ENCODE results near the gene PTPRM.

Gene PTPRM

DNA sequence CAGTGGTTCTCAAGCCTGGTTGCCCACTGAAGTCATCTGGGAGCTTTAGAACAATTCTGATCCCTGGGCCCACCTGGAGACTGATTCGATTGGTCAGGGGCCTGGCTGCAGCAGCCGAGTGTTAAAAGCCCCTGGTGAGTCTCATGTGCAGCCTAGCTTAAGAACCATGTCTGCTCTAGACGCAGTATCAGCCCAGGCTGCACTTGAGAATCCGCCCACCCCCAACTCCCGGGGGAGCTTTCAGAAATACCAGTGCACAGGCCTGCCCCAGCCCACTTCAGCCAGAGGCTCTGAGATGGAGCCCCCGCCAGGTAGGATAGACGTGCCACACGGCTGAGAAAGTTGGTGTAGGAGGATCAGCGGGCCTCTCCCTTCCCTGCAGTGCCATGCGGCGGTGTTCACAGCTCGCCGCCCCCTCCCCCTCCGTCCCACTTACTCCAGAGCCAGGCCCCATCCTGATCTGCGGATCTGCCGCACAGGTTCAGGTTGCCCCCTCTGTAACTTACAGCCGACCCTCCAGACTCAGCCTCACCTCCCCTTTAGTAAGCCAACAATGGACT, 833.2 kb downstream of the PTPRM start:
- no peak for DNase-seq (ENCODE audit: low read depth)

- DNase-seq (ENCODE audit: low read depth), result no peak
These were observed 833.7 kb downstream of the PTPRM start for GRCh38 chr18:8400825-8401224.

DNA sequence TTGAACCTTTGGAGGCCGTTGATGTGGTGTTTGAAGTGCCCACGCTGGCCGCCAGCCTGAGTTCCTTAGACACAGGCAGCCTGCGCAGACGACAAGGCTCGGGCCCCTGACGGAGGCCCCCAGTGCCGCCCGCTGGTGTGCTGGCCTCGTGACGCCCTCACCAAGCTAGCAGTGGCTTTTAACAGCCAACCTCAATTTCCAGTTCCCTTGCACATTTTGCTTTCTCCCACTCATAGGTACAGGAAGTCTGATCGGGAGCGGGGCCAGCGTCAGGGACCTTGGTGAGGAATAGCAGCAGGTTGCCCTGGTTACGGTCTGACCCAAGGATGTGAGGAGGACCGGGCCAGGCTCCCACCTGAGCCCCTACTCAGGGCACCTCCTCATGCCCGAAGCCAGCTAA, 834.5 kb downstream of the PTPRM start:
- no peak for DNase-seq (ENCODE audit: low read depth)

- no peak for DNase-seq (ENCODE audit: low read depth)
These were observed 835.1 kb downstream of the PTPRM start for GRCh38 chr18:8402237-8402636.

GRCh38 chr18:8403713-8404112, 836.6 kb downstream of the PTPRM start:
- DNase-seq (ENCODE audit: low read depth), result no peak

DNA sequence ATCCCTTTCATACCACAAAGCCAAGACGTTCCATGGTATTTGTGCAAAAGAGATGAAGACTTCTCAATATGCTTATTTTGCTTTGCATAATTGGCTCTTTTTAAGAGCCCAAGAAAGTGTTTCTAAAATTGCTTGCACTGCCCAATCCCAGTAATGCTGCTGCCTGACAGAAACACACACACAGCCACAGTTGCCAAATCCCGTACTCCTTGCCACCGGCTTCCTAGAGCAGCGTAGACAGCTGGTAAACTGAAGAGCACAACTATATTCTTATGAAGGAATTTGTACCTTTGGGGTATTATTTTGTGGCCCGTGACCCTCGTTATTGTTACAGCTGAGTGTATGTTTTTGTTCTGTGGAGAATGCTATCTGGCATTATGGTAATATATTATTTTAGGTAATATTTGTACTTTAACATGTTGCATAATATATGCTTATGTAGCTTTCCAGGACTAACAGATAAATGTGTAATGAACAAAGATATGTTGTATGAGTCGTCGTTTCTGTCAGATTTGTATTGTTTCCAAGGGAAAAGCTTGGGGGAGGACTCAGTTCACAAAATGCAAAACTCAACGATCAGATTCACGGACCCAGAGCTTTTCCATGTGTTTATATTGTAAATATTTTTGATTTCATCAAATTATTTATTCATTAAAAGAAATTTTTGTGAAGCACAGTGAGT, 839.2 kb downstream of the PTPRM start:
- no peak for DNase-seq (ENCODE audit: low read depth)

DNA sequence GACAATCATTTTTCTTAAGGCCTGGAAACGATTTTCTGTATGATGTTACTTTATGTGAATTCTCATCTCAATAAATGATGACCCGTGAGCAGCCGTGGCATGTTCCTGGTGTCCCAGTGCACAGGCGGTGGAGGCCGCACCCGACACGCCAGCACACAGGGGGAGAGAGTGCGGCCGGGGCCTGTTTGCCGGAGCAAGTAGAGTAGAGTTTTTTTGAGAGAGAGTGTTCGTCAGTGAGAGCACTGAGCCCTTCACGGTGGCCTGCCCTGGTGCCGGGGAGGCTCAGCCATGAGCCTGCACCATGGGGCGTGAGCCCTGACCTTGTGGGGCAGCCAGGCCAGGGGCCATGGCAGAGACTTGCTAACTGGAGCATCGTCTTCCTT, 839.7 kb downstream of the PTPRM start:
- DNase-seq (ENCODE audit: low read depth), result no peak

DNA sequence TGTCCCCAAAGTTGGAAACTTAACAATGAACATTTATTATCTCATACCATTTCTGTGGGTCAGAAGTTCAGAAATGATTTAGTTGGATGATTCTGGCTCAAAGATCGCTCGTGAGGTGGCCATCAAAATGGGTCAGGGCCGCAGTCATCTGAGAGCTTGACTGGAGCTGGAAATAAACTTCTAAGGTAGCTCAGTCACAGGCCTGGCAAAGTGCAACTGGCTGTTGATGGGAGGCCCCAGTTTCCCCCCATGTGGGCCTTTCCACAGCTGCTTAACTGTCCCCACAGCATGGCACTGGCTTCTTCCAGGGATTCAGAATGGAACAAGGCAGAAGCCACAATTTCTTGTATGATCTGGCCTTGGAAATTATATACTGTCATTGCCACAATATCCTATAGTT, 842.0 kb downstream of the PTPRM start:
- no peak for DNase-seq (ENCODE audit: low read depth)

DNA sequence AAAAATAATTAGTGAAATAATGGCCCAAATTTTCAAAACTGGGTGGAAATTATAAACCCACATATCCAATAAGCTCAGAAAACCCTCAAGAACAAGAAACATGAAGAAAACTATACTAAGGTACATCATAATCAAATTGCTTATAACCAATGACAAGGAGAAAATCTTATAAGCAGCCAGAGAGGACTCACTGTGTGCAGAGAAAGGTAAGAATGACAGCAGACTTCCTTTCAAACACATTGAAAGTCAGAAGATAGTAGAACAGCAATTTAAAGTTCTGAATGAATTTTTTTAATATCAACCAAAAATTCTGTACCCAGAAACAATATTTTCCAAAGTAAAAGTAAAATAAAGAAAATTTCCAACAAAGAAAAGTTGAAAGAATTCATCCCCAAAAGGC, 844.4 kb downstream of the PTPRM start:
- DNase-seq (ENCODE audit: low read depth), result no peak

GRCh38 chr18:8412117-8412516, 845.0 kb downstream of the PTPRM start:
- no peak for DNase-seq (ENCODE audit: low read depth)

DNA sequence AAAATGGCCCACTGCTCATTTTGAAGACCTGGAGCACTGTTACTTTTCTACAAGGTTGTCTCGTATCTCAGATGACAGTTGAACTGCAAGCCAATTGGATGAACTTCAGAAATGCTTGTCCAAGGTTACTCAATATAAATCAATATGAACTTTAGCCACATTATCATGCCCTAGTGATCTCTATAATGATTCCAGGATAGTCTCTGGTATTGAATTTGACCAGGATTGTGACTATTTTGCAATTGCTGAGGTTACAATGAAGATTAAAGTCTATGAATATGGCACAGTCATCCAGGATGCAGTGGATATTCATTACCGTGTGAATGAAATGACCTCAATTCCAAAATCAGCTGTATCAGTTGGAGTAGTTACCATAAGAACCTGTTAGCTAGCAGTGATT, 846.1 kb downstream of the PTPRM start:
- DNase-seq (ENCODE audit: low read depth), result no peak

GRCh38 chr18:8413751-8414150, 846.6 kb downstream of the PTPRM start:
- DNase-seq (ENCODE audit: low read depth), result no peak

DNA sequence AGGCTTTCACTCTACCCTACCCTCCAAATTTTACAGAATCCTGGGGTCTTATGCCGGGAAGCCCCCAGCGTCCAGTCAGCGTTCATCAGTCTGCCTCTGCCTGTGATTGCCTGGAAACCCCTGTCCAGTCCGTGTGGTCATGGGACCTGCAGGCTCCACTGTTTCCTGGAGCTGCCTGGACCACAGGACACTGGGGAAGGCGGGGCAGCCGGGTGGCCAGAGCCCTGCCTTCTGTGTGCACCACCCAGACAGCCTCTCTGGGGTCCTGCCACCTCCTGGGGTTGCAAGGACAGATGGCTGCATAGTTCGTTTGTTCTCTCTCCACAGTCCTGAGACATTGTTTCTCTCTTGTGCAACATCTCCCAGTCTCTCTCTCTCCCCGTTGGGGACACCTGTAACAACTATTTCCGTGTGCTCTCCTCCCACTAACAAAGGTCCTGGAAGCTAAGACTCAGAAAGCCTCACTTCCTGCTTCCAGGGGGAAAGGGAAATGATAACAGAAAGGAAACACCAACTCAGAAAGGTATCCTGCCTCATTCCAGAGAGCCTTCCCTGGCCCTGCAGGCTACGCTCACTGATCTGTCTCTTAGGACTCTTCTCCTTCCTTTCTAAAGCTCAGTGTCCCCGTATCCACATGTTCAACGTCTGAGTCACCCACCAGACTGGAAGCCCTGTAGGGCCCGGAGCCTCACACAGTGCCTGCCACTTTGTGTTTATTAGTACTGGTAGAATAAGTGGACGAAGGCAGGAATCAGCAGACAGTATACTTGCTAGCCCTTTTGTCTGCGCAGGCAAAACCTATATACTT, 849.3 kb downstream of the PTPRM start:
- DNase-seq (ENCODE audit: low read depth), result no peak

DNA sequence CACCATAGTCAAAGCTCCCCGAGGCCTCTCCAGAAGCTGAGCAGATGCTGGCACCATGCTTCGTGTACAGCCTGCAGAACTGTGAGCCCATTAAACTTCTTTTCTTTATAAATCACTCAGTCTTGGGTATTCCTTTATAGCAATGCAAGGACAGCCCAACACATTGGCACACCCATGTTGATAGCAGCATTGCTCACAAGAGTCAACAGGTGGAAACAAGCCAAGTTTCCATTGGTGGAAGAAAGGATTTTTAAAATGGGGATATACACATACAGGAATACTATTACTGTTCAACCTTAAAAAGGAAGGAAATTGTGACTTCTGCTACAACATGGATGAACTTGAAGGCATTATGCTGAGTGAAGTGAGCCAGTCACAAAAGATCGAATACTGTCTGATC, 855.3 kb downstream of the PTPRM start:
- no peak for DNase-seq (ENCODE audit: low read depth)

GRCh38 chr18:8423051-8423557, 856.0 kb downstream of the PTPRM start:
- DNase-seq (ENCODE audit: low read depth), result no peak

GRCh38 chr18:8424481-8424880, 857.4 kb downstream of the PTPRM start:
- no peak for DNase-seq (ENCODE audit: low read depth)

- no peak for DNase-seq (ENCODE audit: low read depth)
These were observed 858.0 kb downstream of the PTPRM start for GRCh38 chr18:8424917-8425725.

DNA sequence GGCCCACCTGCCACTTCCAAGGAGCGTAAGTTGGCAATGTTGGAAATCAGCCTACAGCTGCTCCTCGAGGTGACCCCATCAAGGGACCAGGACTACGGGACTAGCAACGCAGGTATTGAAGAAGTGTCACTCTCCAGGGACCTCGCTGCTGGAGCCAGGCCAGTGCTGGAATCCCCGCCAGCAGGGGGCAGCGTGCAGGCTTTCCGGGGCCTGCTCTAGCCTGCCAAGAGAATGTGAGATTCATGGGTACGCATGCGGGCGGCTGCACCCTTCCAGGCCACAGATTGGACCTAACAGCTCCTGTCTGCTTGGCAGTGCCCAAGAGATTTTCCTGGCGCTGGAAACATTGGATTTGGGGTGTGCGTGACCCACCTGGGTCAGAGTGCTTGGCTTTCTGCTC, 859.3 kb downstream of the PTPRM start:
- DNase-seq (ENCODE audit: low read depth), result no peak

DNA sequence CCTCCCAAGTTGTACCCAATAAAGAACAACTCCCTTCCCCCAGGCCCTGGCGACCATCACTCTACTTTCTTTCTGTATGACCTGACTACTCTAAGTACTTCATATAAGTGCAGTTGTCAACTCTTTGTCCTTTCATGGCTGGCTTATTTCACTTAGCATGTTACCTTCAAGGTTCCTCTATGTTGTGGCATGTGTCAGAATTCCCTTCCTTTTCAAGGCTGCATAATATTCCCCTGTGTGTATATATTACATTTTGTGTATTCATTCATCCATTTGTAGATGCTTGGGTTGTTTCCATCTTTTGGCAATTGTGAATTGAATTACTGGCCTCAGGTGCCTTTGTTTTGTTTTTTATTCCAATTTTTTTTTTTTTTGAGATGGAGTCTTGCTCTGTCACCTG, 860.2 kb downstream of the PTPRM start:
- no peak for DNase-seq (ENCODE audit: low read depth)

GRCh38 chr18:8428951-8429350, 861.8 kb downstream of the PTPRM start:
- no peak for DNase-seq (ENCODE audit: low read depth)

DNA sequence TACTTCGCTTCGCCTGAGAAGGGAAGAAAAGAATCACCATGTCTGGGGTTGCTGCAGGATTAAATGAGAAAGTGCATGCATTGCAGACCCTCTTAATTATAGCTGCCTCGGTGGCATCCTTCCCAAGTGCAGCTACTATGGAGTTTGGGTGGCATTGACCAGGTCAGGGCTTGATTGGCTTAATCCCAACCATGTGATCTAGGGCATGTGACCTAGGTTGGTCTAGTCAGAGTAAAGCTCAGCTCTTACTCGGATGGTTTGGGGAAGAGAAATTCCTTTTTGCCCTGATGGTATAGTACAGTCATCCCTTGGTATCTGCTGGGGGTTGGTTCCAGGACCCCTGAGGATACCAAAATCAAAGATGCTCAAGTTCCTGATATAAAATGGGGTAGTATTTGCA, 863.9 kb downstream of the PTPRM start:
- no peak for DNase-seq (ENCODE audit: low read depth)

- DNase-seq (ENCODE audit: low read depth), result no peak
These were observed 866.2 kb downstream of the PTPRM start for GRCh38 chr18:8433323-8433722.

All from activated gamma-delta T cell treated with anti-CD3 and anti-CD28 coated beads, Interleukin-2, amount 50 U/mL, for 16 hours (primary cell).